A549 treated with CpdA at 1 μM for 4 hours (cell line): Measurements from ENCODE around the gene NAA16. TPM values are rescaled to one million over a fixed set of nuclear protein-coding genes. Genes with fewer than 3 reads are reported as not detected.

Source experiments
- total RNA-seq: library from RNA; stranded (reverse); fragments of 200-300 nt; extraction: Qiagen RNA extraction; gene quantifications from 5 replicates; pipeline ENCODE4 v1.2.3, GENCODE V29; 2022; ENCODE audit warnings: low read depth

Gene NAA16
- total RNA-seq, result 9.2 to 10.9 TPM (median 9.7 TPM) in 5 replicates

GRCh38 chr13:41310963-41311405 is at the start of gene NAA16:
NAA16 (plus strand) TSS chr13:41311267; CDS start chr13:41311529, 262 bp downstream.

DNA sequence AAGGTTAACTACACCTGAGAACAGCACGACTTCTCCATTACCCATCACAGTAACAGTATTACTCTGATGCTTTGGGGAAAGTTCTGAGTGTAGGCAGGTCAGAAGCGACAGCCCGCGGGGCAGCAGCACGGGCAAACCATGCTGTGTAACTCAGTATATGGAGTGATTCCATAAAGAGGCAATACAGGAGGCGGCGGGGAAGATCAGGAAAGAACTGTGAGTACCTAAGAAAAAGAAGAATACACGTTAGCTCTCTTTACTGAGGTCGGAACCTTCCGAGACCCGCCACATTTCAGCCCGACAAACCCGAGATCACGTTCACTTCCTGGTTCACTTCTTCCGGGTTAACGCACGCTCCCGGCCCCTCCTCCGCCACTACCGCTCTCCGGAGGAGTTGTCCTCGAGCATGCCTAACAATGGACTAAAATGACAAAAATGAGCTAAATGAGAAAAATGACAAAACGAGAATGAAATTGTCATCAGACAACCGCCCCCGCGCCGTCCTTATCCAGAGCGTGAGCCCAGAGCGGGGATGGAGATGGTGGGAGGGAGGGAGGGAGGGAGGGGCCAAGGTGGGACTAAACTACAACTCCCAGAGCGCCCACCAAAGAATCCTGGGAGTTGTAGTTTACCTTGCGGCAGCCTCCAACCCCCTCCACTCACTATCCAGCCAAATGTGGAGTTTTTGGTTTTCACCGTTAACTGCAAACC is 47.7 kb upstream of the NAA16 start, which contains the start of gene MTRF1:
Gene MTRF1 (minus strand): TSS at position 316 of the 711 bp plus-strand sequence. CDS start 2,669 bp downstream, outside the sequence.

Other genes with a start within 250 kb of the NAA16 start
- gene WBP4, start 249.8 kb upstream of the NAA16 start, total RNA-seq, result 6.7 to 9.6 TPM (median 7.5 TPM) in 5 replicates
- gene KBTBD6, start 178.5 kb upstream of the NAA16 start, total RNA-seq, result 4.6 to 5.6 TPM (median 5.1 TPM) in 5 replicates
- 2.2 to 2.8 TPM (median 2.5 TPM) in 5 replicates for gene KBTBD7, start 116.7 kb upstream of the NAA16 start, total RNA-seq
- 4.6 to 8.0 TPM (median 6.8 TPM) in 5 replicates for gene MTRF1, start 47.7 kb upstream of the NAA16 start, total RNA-seq
- 0.61 to 1.2 TPM (median 1.0 TPM) in 5 replicates for gene RGCC, start 146.3 kb downstream of the NAA16 start, total RNA-seq